ENCODE results near the gene PHLPP2. TPM values are rescaled to one million over a fixed set of nuclear protein-coding genes. Genes with fewer than 3 reads are reported as not detected.

The PHLPP2 gene
- total RNA-seq, 1 experiment from 2014 or later: 20.6 TPM

GRCh38 chr16:71625113-71625850 is 99.2 kb downstream of the PHLPP2 start:
- POLR2A ChIA-PET: interaction anchor here (0.7 to 1.0 kb wide), 3 partner anchors 14 to 133 kb away, joined by 5 to 14 read pairs (median 12); no protein-coding TSS in a partner anchor
- H3K4me3 ChIP-seq (ENCODE audit: low read depth, low read length): peak overlapping the region; percentile 85
- no peaks in the 10 kb centered on the region for H3K9me3 Mint-ChIP-seq (ENCODE audit: unreplicated experiment)

GRCh38 chr16:71623597-71623996 is 100.9 kb downstream of the PHLPP2 start:
- no TSS peak for BruUV-seq (replicated peaks)

More at GRCh38 chr16:71625113-71625850, 99.2 kb downstream of the PHLPP2 start:
- Mint-ChIP-seq H3K27me3 (ENCODE audit: insufficient read depth, unreplicated experiment) (no peaks in the 10 kb centered on the region), H3K4me3 (ENCODE audit: unreplicated experiment) (no peak overlapping the region), H3K36me3 (ENCODE audit: insufficient read depth, unreplicated experiment) (peaks cover 37% of the 10 kb centered on the region), H3K27ac (ENCODE audit: unreplicated experiment) (peak overlapping the region; percentile 75), H3K4me1 (ENCODE audit: low read depth, unreplicated experiment) (peaks cover 9% of the 10 kb centered on the region)
- TF ChIP-seq CTCF (IDR thresholded peaks at IDR 0.05; ENCODE audit: insufficient read depth in 1 of 2, low read depth in 1 of 2, low read length in 1 of 2, severe bottlenecking in 1 of 2, unreplicated experiment in 1 of 2): no peak
- BruUV-seq (replicated peaks): no TSS peak
- Histone ChIP-seq H3K4me1 (peaks cover 5% of the 10 kb centered on the region), H3K27me3 (replicated peaks; ENCODE audit: control insufficient read depth, insufficient read depth, low read length) (no peaks in the 10 kb centered on the region), H3K36me3 (ENCODE audit: control insufficient read depth, insufficient read depth, low read length) (peaks cover 5% of the 10 kb centered on the region), H3K9me3 (no peaks in the 10 kb centered on the region)
- CTCF ChIA-PET: interaction anchor here (0.7 to 1.0 kb wide), 7 partner anchors 14 to 654 kb away, joined by 3 to 21 read pairs (median 4); partner anchors contain the start of gene ZNF23
- intact Hi-C loops (cut with micrococcal nuclease; ENCODE audit: unreplicated experiment): no loop called here
- DNase-seq: no peak

GRCh38 chr16:71622088-71622487 is 102.4 kb downstream of the PHLPP2 start:
- peaks cover 11% of the 10 kb centered on the region for H3K36me3 Mint-ChIP-seq (ENCODE audit: insufficient read depth, unreplicated experiment)
- ChIA-PET POLR2A (no interaction called here), CTCF (no interaction called here)
- no peak overlapping the region for H3K4me3 ChIP-seq (ENCODE audit: low read depth, low read length)
- no peak for TF ChIP-seq CTCF (IDR thresholded peaks at IDR 0.05; ENCODE audit: insufficient read depth in 1 of 2, low read depth in 1 of 2, low read length in 1 of 2, severe bottlenecking in 1 of 2, unreplicated experiment in 1 of 2)
- H3K4me1 ChIP-seq: no peaks in the 10 kb centered on the region
- H3K27me3 Mint-ChIP-seq (ENCODE audit: insufficient read depth, unreplicated experiment): peaks cover 8% of the 10 kb centered on the region
- DNase-seq: no peak
- H3K27me3 ChIP-seq (replicated peaks; ENCODE audit: control insufficient read depth, insufficient read depth, low read length): no peaks in the 10 kb centered on the region
- H3K9me3 ChIP-seq: no peaks in the 10 kb centered on the region
- H3K27ac Mint-ChIP-seq (ENCODE audit: unreplicated experiment): no peak overlapping the region
- intact Hi-C loops (cut with micrococcal nuclease; ENCODE audit: unreplicated experiment): no loop called here
- H3K4me1 Mint-ChIP-seq (ENCODE audit: low read depth, unreplicated experiment): no peaks in the 10 kb centered on the region
- no peaks in the 10 kb centered on the region for H3K36me3 ChIP-seq (ENCODE audit: control insufficient read depth, insufficient read depth, low read length)
- no TSS peak for BruUV-seq (replicated peaks)
- H3K9me3 Mint-ChIP-seq (ENCODE audit: unreplicated experiment): no peaks in the 10 kb centered on the region
- H3K4me3 Mint-ChIP-seq (ENCODE audit: unreplicated experiment): no peak overlapping the region

More at GRCh38 chr16:71623597-71623996, 100.9 kb downstream of the PHLPP2 start:
- no peak for TF ChIP-seq CTCF (IDR thresholded peaks at IDR 0.05; ENCODE audit: insufficient read depth in 1 of 2, low read depth in 1 of 2, low read length in 1 of 2, severe bottlenecking in 1 of 2, unreplicated experiment in 1 of 2)
- no peak for DNase-seq
- ChIA-PET CTCF (no interaction called here), POLR2A (no interaction called here)
- no peak overlapping the region for H3K4me3 ChIP-seq (ENCODE audit: low read depth, low read length)
- H3K9me3 ChIP-seq: no peaks in the 10 kb centered on the region
- Mint-ChIP-seq H3K9me3 (ENCODE audit: unreplicated experiment) (no peaks in the 10 kb centered on the region), H3K4me1 (ENCODE audit: low read depth, unreplicated experiment) (peaks cover 6% of the 10 kb centered on the region), H3K27ac (ENCODE audit: unreplicated experiment) (no peak overlapping the region), H3K27me3 (ENCODE audit: insufficient read depth, unreplicated experiment) (peaks cover 5% of the 10 kb centered on the region), H3K36me3 (ENCODE audit: insufficient read depth, unreplicated experiment) (peaks cover 21% of the 10 kb centered on the region), H3K4me3 (ENCODE audit: unreplicated experiment) (no peak overlapping the region)
- H3K27me3 ChIP-seq (replicated peaks; ENCODE audit: control insufficient read depth, insufficient read depth, low read length): no peaks in the 10 kb centered on the region
- H3K4me1 ChIP-seq: peaks cover under 1% of the 10 kb centered on the region
- intact Hi-C loops (cut with micrococcal nuclease; ENCODE audit: unreplicated experiment): no loop called here
- H3K36me3 ChIP-seq (ENCODE audit: control insufficient read depth, insufficient read depth, low read length): no peaks in the 10 kb centered on the region; the same call in 1 of the 2 replicates
